Measurements from ENCODE around the gene FRAS1.

GRCh38 chr4:78033861-78034260 lies 23.3 kb upstream of the FRAS1 start:
- TF ChIP-seq EP300 (IDR thresholded peaks at IDR 0.05; ENCODE audit: borderline replicate concordance in 1 of 2, low read depth in 2 of 2, low read length in 2 of 2) (no peak), SIN3A (conservative IDR thresholded peaks at IDR 0.05 in 1 of 2, IDR thresholded peaks at IDR 0.05 in 1 of 2; ENCODE audit: low read depth in 1 of 2, low read length in 2 of 2) (no peak), CHD2 (IDR thresholded peaks at IDR 0.05; ENCODE audit: low read length) (no peak), RXRA (IDR thresholded peaks at IDR 0.05; ENCODE audit: insufficient read depth, low read depth, low read length) (no peak), SP1 (IDR thresholded peaks at IDR 0.05; ENCODE audit: low read depth, low read length) (no peak), POU5F1 (IDR thresholded peaks at IDR 0.05; ENCODE audit: low read depth, low read length) (no peak), JUN (IDR thresholded peaks at IDR 0.05; ENCODE audit: low read depth, low read length) (no peak), MAX (IDR thresholded peaks at IDR 0.05) (no peak), CTCF (IDR thresholded peaks at IDR 0.05; ENCODE audit: control extremely low read depth in 1 of 3, insufficient read depth in 1 of 3, low read depth in 1 of 3, low read length in 3 of 3) (no peak), USF2 (IDR thresholded peaks at IDR 0.05; ENCODE audit: low read length) (no peak), CEBPB (IDR thresholded peaks at IDR 0.05; ENCODE audit: low read depth, low read length) (no peak), CREB1 (IDR thresholded peaks at IDR 0.05) (no peak), POLR2A (IDR thresholded peaks at IDR 0.05; ENCODE audit: control extremely low read depth in 1 of 2, low read depth in 2 of 2, low read length in 2 of 2) (no peak)

All from H1 (cell line).